Activated CD8-positive, alpha-beta memory T cell treated with anti-CD3 and anti-CD28 coated beads, Interleukin-2, amount 50 U/mL, for 4 hours (primary cell): ENCODE results near the gene CYP2S1.

ENCODE experiments used
- DNase-seq: peaks from one replicate; pipeline ENCODE4 v3.0.0-alpha.2; 2020

CYP2S1 gene

DNA sequence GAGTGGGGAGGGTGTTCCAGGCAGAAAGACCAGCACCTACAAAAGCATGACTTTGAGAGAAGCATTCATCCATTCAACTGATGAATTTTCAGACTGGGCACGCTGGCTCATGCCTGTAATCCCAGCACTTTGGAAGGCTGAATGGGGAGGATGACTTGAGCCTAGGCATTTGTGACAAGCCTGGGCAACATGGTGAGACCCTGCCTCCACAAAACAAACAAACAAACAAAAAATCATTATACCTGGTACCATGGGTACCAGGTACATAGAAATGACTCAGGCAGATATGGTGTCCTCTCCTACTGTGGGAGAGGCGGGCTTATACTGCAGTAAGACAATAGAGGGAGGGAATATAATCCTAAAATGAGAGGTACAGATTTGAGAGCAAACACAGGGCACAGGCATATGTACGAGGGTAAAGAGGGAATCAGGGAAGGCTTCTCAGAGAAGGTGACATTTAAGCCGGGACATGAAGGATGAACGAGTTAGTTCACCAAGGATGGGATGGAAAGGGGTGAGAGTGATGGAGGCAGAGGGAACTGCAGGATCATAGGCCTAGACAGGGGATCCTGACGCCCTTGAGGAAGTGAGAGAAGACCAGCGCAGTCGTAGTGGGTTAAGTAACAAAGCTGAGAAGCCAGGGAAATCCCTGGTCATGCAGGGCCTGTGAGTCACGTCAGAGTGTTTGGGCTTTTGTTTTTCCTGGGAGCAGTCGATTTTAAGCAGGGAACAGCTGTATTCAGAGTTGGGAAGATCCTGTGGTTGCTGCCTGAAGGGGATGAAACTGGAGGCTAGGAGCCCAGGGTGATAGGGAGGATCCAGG, 2.9 kb downstream of the CYP2S1 start:
- no peak for DNase-seq

DNA sequence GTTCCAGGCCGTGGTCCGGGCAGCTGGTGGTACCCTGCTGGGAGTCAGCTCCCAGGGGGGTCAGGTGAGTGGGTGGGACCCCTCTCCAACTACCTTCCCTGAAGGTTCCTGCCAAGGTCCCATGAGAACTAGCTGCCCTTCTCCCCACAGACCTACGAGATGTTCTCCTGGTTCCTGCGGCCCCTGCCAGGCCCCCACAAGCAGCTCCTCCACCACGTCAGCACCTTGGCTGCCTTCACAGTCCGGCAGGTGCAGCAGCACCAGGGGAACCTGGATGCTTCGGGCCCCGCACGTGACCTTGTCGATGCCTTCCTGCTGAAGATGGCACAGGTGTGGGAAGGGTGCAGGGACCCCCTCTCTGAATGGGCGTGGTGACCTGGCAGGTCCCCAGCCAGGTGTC, 5.5 kb downstream of the CYP2S1 start:
- no peak for DNase-seq

DNA sequence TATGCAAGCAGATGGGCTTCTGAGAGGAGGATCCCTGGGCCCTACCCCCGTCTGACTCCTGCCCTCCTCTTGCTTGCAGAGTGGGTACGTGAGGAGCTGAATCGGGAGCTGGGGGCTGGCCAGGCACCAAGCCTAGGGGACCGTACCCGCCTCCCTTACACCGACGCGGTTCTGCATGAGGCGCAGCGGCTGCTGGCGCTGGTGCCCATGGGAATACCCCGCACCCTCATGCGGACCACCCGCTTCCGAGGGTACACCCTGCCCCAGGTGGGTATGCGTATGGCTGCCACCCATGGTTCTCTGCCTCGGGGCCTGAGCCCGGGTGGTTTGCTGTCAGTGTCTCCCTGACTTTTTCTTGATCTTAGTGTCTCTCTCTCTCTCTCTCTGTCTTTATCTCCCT, 10.4 kb downstream of the CYP2S1 start:
- no peak for DNase-seq

DNA sequence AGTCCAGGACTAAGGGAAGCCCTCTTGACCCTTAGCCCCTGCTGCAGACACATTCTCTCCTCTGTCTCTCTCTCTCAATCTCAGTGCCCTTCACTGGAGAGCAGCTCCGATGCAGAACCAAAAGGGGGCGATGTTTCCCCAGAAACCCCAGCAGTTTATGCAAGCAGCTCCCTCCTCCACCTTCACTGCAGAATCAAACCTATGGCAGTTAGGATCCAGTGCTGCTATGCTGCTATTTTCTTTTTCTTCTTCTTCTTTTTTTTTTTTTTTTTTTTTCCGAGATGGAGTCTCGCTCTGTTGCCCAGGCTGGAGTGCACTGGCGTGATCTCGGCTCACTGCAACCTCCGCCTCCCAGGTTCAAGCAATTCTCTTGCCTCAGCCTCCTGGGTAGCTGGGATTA, 11.3 kb downstream of the CYP2S1 start:
- peak; percentile 81 for DNase-seq

DNA sequence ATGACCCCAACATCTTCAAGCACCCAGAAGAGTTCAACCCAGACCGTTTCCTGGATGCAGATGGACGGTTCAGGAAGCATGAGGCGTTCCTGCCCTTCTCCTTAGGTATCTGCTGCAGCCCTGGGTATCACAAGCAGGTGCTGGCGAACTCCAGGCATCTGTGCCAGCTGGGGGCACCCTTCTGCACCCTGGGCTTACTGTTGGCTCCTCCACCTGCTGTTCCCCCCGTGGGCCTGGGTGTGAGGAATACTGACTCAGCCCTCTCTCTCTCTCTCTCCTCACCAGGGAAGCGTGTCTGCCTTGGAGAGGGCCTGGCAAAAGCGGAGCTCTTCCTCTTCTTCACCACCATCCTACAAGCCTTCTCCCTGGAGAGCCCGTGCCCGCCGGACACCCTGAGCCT, 13.0 kb downstream of the CYP2S1 start:
- no peak for DNase-seq

DNA sequence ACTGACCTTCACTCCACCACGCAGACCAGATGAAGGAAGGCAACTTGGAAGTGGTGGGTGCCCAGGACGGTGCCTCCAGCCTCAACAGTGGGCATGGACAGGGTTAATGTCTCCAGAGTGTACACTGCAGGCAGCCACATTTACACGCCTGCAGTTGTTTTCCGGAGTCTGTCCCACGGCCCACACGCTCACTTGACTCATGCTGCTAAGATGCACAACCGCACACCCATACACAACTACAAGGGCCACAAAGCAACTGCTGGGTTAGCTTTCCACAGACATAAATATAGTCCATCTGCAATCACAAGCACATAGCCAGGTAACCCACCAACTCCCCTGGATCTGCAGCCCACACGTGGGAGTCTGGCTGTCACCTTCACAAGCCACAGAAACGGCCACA, 13.4 kb downstream of the CYP2S1 start:
- DNase-seq = no peak

DNA sequence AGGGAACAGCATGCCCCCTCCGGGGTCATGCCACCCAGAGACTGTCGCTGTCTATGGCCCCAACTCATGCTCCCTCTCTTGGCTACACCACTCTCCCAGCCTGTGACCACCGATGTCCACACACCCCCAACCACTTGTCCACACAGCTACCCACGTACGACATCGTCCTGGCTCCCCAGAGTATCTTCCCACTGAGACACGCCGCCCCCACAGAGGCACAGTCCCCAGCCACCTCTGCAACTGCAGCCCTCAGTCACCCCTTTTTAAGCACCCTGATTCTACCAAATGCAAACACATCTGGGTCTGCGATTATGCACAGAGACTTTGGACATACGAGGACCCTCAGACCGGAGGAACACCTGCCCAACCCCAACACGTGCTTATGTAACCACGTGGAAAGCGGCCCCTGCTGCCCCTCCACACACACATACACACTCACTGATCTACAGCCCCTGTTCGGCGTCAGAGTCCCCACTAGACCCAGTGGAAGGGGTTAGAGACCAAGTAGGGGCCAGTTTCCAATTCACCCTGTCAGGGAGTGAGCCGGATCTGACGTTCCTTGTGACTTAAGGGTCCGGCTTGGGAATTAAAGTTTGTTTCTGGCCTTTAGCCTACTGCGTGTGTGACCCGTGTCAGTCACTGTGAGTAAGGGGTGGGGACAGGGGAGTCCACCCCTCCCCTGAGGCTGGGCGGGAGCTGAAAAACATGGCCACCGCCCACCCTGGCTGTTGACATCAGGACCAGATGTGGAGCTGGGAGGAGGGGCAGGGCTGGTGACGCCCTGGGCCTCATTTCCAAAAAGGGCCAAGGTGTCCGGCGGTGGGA, 14.1 kb downstream of the CYP2S1 start:
- DNase-seq = no peak

DNA sequence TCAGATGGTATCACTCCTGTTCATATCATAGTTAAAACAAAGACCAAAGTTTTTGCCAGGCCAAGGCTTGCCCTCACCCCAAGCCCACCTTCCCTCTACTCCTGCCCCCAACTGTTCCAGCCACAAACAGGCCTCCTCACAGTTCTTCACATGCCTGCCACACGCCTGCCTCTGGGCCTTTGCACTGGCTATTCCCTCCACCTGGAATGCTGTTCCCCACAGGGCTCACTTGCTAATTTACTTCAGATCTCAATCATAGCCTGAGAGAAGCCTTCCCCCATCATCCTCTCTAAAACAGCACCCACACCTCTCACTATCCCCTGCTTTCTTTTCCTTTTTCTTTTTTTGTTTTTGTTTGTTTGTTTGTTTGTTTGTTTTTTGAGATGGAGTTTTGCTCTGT, 21.1 kb downstream of the CYP2S1 start:
- DNase-seq = no peak

DNA sequence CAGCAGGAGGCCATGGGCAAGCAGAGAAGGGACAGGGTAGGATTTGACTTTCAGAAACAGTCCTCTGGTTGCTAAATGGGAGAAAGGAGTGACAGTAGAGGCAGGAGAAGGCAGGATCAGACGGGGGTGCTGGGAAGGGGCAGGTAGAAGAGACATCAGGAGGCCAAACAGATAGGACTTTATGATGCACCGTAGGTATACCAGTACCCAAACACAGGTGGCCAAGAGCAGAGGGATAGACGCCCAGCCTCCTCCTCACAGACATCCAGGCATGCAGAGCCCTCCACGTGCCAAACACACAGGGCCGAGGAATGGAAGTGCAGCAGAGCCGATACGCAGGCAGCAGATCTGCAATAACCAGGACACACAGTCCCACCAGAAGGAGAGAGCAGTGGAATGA, 24.7 kb downstream of the CYP2S1 start:
- no peak for DNase-seq

DNA sequence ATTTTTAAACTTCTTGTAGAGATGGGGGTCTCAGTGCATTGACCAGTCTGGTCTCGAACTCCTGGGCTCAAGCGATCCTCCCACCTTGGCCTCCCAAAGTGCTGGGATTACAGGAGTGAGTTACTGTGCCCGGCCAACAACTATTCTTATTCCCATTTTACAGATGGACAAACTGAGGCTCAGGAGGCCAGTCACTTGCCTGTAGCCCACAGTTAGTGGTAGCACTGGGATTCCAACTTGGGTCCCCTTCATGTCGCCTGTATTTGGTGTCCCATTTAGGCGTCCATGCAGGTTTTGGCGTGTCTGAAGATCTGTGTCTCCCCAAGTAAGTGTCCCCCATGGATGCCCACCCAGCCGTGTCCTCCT, 25.2 kb downstream of the CYP2S1 start:
- DNase-seq = no peak

DNA sequence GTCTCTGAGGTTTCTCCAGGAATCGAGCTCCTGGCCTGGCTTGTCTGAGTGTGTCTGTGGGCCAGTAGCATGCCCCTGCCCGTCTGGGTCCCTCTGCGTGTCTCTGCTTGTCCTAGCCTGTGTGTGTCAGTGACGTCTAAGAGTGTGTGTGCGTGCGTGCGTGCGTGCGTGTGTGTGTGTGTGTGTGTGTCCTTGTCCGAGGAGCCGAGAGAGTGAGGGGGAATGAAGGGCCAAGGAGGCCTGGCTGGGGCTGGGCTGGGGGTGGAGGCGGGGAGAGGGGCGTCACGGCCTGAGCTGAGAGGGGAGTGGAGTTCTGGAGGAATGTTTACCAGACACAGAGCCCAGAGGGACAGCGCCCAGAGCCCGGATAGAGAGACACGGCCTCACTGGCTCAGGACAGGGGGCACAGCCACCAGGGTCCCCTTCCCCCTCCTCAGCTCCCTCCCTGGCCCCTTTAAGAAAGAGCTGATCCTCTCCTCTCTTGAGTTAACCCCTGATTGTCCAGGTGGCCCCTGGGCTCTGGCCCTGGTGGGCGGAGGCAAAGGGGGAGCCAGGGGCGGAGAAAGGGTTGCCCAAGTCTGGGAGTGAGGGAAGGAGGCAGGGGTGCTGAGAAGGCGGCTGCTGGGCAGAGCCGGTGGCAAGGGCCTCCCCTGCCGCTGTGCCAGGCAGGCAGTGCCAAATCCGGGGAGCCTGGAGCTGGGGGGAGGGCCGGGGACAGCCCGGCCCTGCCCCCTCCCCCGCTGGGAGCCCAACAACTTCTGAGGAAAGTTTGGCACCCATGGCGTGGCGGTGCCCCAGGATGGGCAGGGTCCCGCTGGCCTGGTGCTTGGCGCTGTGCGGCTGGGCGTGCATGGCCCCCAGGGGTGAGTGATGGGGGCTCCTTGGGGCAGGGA, 25.8 kb downstream of the CYP2S1 start, which contains the start of gene AXL:
Gene AXL, plus strand, starts transcription at position 609 of the 893 bp plus-strand sequence. Its CDS starts 170 bp downstream, at position 779.
- no peak for DNase-seq

DNA sequence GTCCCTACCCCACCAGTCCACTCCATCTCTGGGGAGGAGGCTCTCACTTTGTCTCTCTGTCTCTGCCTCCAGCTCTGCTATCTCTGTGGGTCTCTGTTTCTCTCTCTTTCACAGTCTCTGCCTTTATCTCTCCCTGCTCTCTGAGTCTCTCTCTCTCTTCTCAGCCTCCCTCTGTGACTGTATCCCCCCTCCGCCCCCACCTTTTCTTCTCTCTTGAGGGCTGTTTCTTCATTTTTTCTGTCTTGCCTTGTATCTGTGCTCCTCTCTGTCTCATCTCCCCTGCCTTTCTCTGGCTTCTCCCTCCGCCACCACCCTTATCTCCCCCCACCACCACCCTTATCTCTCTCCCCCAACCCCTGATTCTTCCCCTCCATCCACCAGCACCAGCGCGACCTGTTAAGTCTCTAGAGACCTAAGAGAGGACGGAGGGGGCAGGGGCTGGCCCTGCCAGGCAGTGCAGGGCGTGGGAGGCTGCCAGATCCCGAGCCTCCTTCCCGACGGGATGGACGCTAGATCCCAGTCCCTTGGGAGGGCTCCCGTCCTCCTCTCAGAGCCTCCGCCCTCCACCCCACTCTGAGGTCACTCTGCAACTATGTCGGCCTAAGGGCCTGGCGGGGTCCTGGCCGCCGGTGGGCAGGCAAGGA, 27.0 kb downstream of the CYP2S1 start:
- no peak for DNase-seq

DNA sequence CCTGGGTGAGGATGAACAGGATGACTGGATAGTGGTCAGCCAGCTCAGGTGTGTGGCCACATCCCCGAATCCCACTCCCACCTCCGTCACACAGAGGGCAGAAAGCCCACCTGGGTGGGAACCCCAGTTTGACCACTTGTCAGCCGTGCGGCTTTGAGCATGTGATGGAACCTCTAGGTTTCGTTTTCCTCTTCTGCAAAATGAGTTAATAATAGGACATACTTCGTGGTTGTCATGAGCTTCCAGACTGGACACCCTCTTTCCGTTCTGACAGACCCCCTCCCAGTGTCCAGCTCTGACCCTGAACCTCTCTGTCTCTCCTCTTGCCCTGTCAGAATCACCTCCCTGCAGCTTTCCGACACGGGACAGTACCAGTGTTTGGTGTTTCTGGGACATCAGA, 27.8 kb downstream of the CYP2S1 start:
- DNase-seq = no peak

DNA sequence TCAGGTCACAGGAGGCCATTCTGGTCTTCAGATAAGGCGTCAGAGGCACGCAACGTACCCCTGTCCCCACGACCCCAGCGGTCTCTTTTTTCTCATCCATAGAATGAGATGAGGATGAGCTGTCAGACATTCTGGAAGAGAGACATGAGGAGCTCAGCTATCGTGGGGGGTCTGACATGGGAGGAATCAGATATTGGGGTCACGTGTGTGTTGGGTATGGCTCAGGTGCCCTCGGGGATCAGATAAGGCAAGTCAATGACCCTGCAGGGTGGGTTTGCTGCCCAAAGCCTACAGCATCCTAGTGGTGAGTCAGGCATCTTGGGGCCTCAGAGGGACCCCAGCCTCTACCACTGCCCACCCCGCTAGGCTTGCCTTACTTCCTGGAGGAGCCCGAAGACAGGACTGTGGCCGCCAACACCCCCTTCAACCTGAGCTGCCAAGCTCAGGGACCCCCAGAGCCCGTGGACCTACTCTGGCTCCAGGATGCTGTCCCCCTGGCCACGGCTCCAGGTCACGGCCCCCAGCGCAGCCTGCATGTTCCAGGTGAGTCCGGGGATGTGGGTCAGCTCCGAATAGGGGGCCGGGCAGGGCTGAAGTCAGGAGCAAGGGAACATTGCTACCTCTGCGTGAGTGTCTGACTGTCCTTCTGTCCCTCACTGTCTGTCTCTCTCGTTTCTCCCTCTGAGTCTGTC, 28.6 kb downstream of the CYP2S1 start:
- DNase-seq = no peak

DNA sequence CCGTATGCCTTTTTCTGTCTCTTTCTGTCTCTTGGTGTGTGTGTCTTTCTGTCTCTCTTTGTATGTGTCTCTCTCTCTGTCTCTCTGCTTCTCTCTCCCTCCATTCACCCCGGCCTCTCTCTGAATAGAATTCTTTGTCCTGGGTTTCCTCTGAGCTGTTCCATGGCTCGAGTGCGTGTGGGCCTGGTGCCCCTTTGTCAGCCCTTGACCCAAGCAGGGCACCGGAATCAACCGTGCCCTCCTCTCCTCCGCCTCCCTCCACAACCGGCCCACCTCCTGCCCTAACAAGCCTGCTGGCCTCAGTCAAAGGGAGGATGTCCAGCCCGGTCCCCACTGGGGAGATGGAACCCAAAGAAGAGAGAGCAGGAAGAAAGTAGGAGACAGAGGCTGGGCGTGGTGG, 29.2 kb downstream of the CYP2S1 start:
- DNase-seq = no peak

DNA sequence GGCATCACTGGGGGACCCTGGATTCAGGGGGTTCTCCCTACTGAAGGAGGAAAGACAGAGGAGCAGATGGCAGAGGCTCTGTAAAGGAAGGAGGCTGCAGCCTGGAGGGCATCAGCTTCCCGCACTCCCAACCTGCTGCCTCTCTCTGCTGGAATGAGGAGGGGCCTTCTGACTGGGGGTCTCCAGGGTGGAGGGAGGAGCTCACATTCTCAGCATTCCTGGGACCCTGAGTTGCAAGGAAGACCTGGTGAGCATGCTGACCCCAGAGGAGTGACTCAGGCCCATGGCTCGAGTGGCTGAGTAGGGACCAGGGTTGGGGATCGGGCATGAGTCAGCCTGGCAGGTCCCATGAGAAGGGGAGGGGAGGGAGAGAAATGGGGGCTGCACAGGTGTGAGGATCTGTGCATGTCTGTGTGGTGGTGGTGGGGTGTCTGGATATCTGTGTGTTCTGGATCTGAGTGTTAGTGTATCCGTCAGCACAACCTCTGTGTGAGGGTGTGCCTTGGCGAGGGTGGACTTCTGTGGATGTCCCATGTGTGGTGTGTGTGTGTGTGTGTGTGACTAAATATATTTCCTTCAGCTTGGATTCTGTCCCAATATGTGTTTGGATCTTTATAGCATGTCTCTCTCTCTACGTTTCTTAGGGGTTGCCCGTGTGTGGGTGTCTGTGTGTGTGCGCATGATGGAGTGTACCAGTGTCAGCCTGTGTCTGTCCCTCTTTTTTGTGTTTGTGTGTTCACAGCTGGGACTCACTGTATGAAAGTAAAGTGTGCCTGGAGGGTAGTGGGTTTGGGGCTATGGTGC, 30.6 kb downstream of the CYP2S1 start:
- DNase-seq = no peak

DNA sequence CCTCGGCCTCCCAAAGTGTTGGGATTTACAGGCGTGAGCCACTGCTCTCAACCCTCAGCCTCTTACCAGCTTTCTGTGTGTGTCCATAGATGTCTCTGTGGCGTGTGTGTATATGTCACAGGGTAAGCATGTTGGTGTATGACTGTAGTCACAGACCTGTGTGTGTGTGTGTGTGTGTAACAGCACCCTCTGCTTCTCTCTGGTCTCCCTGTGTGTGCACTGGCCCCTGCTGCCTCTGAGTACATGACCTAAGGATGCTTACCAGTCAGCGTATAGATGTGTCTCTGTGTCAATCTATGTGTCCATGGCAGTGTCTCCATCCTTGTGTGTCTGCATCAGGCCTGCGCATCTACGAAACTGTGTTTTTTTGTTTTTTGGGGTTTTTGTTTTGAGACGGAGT, 31.6 kb downstream of the CYP2S1 start:
- no peak for DNase-seq

DNA sequence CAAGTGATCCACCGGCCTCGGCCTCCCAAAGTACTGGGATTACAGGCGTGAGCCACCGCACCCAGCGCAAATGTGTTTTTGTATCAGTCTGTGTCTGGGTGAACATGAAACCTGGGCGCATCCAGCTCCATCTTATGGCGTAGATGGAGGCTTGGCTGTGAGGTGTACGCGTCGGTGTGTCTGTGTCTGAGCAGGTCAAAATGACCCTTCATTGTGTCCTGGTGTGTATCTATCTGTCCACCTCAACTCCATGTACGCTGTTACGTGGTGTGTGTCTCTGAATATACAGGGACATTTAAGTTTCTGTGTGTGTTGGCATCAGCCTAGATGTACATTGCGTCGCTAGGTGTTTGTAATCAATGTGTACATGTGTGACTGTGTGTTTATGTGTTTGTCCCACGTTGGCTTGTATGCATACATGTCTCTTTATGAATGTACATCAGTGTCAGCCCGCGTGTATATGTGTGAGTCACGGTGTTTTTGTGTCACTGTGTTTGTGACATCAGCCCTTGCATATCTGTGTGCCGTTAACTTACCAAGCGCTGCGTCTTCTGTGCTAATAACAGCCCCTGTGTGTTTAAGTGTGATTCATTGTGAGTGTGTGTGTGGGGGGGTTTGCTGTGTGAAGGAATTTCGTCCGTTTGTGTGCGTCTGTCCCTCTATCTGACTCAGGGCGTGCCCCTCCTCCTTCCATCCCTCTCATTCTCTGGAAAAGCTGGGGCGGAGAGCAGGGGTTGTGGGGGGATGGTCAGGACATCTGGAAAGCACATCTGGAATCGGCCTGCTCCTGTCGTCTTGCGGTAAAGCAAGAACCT, 32.4 kb downstream of the CYP2S1 start:
- DNase-seq = peak; percentile 46

DNA sequence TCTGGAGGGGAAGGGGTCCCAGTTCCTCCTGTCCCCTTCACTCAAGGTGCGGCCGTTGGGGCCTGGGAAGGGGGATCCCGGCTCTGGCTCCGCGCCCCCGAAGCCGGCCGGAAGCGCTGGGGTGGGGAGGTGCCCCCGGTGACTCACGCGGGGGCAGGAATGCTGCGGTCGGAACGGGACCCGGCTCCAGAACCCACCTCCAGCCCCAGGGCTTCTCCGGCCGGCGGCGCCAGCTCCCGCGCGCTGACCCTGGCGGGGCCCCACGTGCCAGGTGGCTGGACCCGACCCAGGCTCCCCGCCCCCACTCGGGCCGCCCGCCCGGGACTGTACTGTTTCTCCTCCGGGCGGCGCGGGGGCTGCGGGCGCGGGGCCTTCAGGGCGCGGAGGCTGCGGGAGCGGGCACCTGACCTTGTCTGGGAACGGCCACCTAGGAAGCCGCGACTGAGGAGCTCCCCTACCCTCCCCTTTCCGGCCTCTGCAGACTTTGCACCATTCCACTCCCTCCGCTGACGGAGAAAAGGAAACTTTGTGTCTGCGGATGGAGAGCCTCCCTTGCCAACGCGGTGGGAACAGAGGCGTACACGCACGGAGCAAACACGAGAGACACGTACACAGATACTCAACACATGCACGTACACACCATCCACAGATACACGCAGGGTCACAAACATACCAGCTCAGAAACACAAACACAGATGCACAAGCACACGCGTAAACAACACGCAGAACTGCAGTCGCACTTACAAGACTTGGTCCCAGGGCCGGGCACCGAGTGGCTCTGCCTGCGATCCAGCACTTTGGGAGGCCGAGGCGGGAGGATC, 33.2 kb downstream of the CYP2S1 start:
- peak; percentile 32 for DNase-seq
